Measurements from ENCODE around the gene ARFRP1.

Gene ARFRP1

GRCh38 chr20:63701329-63702035 lies 6.3 kb downstream of the ARFRP1 start:
- DNase-seq = no peak

GRCh38 chr20:63701051-63701328 lies 6.8 kb downstream of the ARFRP1 start:
- DNase-seq = no peak

- DNase-seq = no peak
Observed at GRCh38 chr20:63700199-63701050, 7.4 kb downstream of the ARFRP1 start.

GRCh38 chr20:63699466-63700198 lies 8.1 kb downstream of the ARFRP1 start:
- DNase-seq = no peak

- DNase-seq = no peak
Observed at GRCh38 chr20:63698739-63699465, 8.9 kb downstream of the ARFRP1 start.

- DNase-seq = no peak
Observed at GRCh38 chr20:63697868-63698545, 9.8 kb downstream of the ARFRP1 start.

- no peak for DNase-seq
Observed at GRCh38 chr20:63697357-63697867, 10.4 kb downstream of the ARFRP1 start.

GRCh38 chr20:63696628-63697356 lies 11.0 kb downstream of the ARFRP1 start, which contains the start of gene TNFRSF6B:
Gene TNFRSF6B, plus strand, starts transcription at chr20:63696652. Its CDS starts 116 bp downstream, at chr20:63696768.
- no peak for DNase-seq

- no peak for DNase-seq
Observed at GRCh38 chr20:63696306-63696627, 11.5 kb downstream of the ARFRP1 start.

- no peak for DNase-seq
Observed at GRCh38 chr20:63695424-63696305, 12.1 kb downstream of the ARFRP1 start.

- no peak for DNase-seq
Observed at GRCh38 chr20:63694584-63695423, 13.0 kb downstream of the ARFRP1 start.

GRCh38 chr20:63693733-63694583 lies 13.8 kb downstream of the ARFRP1 start:
- no peak for DNase-seq

GRCh38 chr20:63693083-63693732 lies 14.6 kb downstream of the ARFRP1 start:
- DNase-seq = no peak

GRCh38 chr20:63692436-63693082 lies 15.2 kb downstream of the ARFRP1 start:
- no peak for DNase-seq

GRCh38 chr20:63691711-63692435 lies 15.9 kb downstream of the ARFRP1 start:
- no peak for DNase-seq

GRCh38 chr20:63690898-63691710 lies 16.7 kb downstream of the ARFRP1 start:
- no peak for DNase-seq
